ENCODE measurements around the gene SLC24A3. TPM values are rescaled to one million over a fixed set of nuclear protein-coding genes. Genes with fewer than 3 reads are reported as not detected.

SLC24A3 gene
- total and polyA plus RNA-seq, 2 of the 13 experiments (the other 11 are each of a cell fraction or from before 2014, with no cell fraction given), result not detected

GRCh38 chr20:19620446-19620845 is 408.0 kb downstream of the SLC24A3 start (continued):
- TF ChIP-seq, protein P1, sequence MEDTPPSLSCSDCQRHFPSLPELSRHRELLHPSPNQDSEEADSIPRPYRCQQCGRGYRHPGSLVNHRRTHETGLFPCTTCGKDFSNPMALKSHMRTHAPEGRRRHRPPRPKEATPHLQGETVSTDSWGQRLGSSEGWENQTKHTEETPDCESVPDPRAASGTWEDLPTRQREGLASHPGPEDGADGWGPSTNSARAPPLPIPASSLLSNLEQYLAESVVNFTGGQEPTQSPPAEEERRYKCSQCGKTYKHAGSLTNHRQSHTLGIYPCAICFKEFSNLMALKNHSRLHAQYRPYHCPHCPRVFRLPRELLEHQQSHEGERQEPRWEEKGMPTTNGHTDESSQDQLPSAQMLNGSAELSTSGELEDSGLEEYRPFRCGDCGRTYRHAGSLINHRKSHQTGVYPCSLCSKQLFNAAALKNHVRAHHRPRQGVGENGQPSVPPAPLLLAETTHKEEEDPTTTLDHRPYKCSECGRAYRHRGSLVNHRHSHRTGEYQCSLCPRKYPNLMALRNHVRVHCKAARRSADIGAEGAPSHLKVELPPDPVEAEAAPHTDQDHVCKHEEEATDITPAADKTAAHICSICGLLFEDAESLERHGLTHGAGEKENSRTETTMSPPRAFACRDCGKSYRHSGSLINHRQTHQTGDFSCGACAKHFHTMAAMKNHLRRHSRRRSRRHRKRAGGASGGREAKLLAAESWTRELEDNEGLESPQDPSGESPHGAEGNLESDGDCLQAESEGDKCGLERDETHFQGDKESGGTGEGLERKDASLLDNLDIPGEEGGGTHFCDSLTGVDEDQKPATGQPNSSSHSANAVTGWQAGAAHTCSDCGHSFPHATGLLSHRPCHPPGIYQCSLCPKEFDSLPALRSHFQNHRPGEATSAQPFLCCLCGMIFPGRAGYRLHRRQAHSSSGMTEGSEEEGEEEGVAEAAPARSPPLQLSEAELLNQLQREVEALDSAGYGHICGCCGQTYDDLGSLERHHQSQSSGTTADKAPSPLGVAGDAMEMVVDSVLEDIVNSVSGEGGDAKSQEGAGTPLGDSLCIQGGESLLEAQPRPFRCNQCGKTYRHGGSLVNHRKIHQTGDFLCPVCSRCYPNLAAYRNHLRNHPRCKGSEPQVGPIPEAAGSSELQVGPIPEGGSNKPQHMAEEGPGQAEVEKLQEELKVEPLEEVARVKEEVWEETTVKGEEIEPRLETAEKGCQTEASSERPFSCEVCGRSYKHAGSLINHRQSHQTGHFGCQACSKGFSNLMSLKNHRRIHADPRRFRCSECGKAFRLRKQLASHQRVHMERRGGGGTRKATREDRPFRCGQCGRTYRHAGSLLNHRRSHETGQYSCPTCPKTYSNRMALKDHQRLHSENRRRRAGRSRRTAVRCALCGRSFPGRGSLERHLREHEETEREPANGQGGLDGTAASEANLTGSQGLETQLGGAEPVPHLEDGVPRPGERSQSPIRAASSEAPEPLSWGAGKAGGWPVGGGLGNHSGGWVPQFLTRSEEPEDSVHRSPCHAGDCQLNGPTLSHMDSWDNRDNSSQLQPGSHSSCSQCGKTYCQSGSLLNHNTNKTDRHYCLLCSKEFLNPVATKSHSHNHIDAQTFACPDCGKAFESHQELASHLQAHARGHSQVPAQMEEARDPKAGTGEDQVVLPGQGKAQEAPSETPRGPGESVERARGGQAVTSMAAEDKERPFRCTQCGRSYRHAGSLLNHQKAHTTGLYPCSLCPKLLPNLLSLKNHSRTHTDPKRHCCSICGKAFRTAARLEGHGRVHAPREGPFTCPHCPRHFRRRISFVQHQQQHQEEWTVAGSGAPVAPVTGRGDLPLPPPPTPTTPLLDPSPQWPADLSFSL (CRISPR knock-in tag; IDR thresholded peaks at IDR 0.05), result no peak
- no peak for TF ChIP-seq RFX1 (IDR thresholded peaks at IDR 0.05)
- no peak for TF ChIP-seq ZNF598 (CRISPR knock-in tag; IDR thresholded peaks at IDR 0.05; ENCODE audit: borderline replicate concordance)
- TF ChIP-seq E2F5 (CRISPR knock-in tag; conservative IDR thresholded peaks at IDR 0.05), result no peak
- TF ChIP-seq, protein P2, sequence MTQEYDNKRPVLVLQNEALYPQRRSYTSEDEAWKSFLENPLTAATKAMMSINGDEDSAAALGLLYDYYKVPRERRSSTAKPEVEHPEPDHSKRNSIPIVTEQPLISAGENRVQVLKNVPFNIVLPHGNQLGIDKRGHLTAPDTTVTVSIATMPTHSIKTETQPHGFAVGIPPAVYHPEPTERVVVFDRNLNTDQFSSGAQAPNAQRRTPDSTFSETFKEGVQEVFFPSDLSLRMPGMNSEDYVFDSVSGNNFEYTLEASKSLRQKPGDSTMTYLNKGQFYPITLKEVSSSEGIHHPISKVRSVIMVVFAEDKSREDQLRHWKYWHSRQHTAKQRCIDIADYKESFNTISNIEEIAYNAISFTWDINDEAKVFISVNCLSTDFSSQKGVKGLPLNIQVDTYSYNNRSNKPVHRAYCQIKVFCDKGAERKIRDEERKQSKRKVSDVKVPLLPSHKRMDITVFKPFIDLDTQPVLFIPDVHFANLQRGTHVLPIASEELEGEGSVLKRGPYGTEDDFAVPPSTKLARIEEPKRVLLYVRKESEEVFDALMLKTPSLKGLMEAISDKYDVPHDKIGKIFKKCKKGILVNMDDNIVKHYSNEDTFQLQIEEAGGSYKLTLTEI (CRISPR knock-in tag; conservative IDR thresholded peaks at IDR 0.05), result no peak
- no peak for TF ChIP-seq ZNF616 (CRISPR knock-in tag; IDR thresholded peaks at IDR 0.05; ENCODE audit: low read depth)
- no peak for TF ChIP-seq CHD2 (IDR thresholded peaks at IDR 0.05; ENCODE audit: low read depth, low read length)
- TF ChIP-seq HOXA3 (CRISPR knock-in tag; IDR thresholded peaks at IDR 0.05), result no peak
- TF ChIP-seq ZNF121 (CRISPR knock-in tag; IDR thresholded peaks at IDR 0.05), result no peak
- TF ChIP-seq MED1 (CRISPR knock-in tag; IDR thresholded peaks at IDR 0.05), result no peak
- no peak for TF ChIP-seq KAT7 (CRISPR knock-in tag; IDR thresholded peaks at IDR 0.05; ENCODE audit: borderline replicate concordance)
- no peak for TF ChIP-seq ZNF724P (CRISPR knock-in tag; IDR thresholded peaks at IDR 0.05; ENCODE audit: borderline replicate concordance)
- TF ChIP-seq ZNF776 (CRISPR knock-in tag; IDR thresholded peaks at IDR 0.05), result no peak
- no peak for TF ChIP-seq HOXA7 (CRISPR knock-in tag; IDR thresholded peaks at IDR 0.05)
- no peak for TF ChIP-seq TFDP2 (CRISPR knock-in tag; IDR thresholded peaks at IDR 0.05)
- TF ChIP-seq PREB (CRISPR knock-in tag; IDR thresholded peaks at IDR 0.05), result no peak
- no peak for TF ChIP-seq ZNF335 (CRISPR knock-in tag; IDR thresholded peaks at IDR 0.05)
